Stimulated activated CD8-positive, alpha-beta memory T cell treated with anti-CD3 and anti-CD28 coated beads, Interleukin-7, amount 100 ng/mL, for 4 hours (primary cell): ENCODE data around the gene OR13C8.
"Not testable (repeated sequence)": the region's sequence is repeated elsewhere in the genome, so short reads cannot be mapped to it uniquely, and the experiment has no call there.

ENCODE experiments used
- DNase-seq, 2 donors: peaks; one replicate each; pipeline ENCODE4 v3.0.0-alpha.2; 2020; ENCODE audit warnings: low read depth in 2 of 2

OR13C8 gene

DNA sequence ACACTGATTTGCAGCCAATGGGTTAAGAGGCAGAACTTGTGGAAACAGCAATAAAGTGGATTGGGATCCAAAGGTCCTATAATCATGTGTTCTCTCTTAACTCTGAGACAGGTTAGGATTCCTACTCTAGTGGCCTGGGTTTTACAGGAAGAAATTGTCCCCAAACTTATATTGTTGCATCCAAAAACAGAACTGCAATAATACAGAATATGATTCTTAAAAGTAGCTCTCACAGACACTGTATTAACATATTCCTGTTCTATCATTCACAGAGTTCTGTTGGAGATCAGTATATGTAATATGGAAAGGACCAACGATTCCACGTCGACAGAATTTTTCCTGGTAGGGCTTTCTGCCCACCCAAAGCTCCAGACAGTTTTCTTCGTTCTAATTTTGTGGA, at the start of gene OR13C8:
TSS of gene OR13C8 (plus strand) at position 301 of the 400 bp plus-strand sequence. CDS start at position 301, 0 bp downstream.
- no peak for DNase-seq

DNA sequence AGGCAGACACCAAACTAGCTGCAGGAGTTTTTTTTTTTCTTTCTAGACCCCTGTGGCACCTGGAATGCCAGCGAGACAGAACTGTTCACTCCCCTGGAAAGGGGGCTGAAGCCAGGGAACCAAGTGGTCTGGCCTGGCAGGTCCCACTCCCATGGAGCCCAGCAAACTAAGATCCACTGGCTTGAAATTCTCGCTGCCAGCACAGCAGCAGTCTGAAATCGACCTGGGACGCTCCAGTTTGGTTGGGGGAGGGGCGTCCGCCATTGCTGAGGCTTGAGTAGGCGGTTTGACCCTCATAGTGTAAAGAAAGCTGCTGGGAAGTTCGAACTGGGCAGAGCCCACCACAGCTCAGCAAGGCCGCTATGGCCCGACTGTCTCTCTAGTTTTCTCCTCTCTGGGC, 48.7 kb upstream of the OR13C8 start:
- DNase-seq: not testable (repeated sequence)

- no peak for DNase-seq
Measured at GRCh38 chr9:104527109-104527508, 41.9 kb upstream of the OR13C8 start, which contains the start of gene OR13C4. OR13C4 (minus strand) TSS chr9:104527209; CDS start chr9:104527209, 0 bp downstream.

DNA sequence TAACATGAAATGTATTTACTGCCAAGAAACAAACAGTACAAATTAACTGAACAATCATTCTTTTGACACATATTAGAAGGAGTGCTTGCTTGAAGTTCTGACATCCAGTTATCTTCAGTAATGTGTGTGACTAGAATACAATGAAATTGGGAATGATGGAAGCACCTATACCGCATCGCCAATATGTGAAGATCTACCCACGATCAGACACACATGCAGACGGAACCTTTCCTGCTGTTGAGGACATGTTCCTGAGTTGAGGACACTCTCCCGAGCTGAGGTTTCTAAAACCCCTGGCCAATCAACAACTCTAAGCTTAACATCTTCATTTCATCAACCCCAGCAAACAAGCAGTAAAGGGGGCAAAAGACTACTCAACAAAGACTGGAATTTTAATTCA, 32.2 kb upstream of the OR13C8 start, which contains the start of gene OR13C3:
TSS of gene OR13C3 (minus strand) at position 101 of the 400 bp plus-strand sequence. CDS start 133 bp downstream, outside the sequence.
- no peak for DNase-seq

DNA sequence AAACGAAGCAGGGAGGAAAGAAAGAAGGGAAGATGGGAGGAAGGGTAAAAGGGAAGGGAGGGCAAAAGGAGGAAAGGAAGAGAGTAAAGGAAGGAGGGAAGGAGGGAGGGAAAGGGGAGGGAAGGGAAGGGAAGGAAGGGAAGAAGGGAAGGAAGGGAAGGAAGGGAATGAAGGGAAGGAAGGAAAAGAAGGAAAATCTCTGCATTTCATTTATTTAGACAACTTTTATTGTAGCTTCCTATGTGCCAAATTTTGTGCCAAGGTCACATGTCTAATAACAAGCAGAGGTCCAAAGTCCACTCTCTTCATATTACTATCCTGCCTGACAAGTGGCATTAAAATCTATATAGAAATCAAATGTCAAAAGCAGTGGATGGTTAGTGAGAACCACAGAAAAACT, 29.7 kb upstream of the OR13C8 start:
- no peak for DNase-seq

GRCh38 chr9:104544644-104545043, 24.3 kb upstream of the OR13C8 start:
- no peak for DNase-seq

GRCh38 chr9:104553261-104553660, 15.7 kb upstream of the OR13C8 start:
- no peak for DNase-seq

GRCh38 chr9:104555521-104555920, 13.4 kb upstream of the OR13C8 start:
- no peak for DNase-seq

- no peak for DNase-seq
Measured at GRCh38 chr9:104556830-104557634, 11.9 kb upstream of the OR13C8 start.

DNA sequence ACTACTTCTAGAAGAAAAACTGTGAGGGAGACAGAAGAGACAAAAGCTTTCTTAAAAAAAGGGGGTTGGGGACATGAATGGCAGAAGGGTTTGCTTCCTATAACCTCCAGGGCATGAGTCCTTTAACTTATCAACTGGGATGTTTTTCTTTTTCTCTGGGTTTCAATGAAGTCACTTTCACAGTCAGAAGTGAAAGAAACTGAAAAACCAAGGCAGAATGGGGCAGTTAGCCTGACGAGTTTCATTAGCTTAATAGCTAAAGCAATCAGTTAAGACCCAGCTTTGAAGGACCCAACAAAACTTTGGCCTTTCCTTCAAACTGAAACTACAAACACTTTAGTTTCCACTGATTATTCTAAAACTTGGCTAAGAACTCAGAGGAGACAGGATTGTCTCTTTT, 4.6 kb upstream of the OR13C8 start:
- DNase-seq: no peak

GRCh38 chr9:104572612-104573011, 3.6 kb downstream of the OR13C8 start:
- no peak for DNase-seq

DNA sequence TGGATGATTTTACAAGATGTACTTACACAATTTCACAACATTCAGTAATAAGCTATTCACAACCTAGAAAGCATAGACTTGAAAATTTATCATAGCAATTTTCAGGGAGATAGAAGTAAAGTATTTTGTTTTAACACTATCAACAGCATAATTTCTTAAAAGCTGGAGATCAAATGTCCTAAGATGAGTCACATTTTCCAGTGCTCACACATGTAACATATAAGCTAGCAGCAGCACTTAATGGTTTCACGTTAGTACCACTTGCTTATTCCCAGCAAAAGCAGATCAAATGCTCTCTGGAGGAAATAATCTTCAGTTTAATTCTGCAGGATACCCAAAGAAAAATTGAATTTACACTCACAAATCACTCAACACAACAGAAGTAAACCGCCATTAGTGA, 6.5 kb downstream of the OR13C8 start:
- no peak for DNase-seq

- no peak for DNase-seq
Measured at GRCh38 chr9:104577263-104577662, 8.3 kb downstream of the OR13C8 start.

- DNase-seq: no peak
Measured at GRCh38 chr9:104580562-104580961, 11.6 kb downstream of the OR13C8 start.

DNA sequence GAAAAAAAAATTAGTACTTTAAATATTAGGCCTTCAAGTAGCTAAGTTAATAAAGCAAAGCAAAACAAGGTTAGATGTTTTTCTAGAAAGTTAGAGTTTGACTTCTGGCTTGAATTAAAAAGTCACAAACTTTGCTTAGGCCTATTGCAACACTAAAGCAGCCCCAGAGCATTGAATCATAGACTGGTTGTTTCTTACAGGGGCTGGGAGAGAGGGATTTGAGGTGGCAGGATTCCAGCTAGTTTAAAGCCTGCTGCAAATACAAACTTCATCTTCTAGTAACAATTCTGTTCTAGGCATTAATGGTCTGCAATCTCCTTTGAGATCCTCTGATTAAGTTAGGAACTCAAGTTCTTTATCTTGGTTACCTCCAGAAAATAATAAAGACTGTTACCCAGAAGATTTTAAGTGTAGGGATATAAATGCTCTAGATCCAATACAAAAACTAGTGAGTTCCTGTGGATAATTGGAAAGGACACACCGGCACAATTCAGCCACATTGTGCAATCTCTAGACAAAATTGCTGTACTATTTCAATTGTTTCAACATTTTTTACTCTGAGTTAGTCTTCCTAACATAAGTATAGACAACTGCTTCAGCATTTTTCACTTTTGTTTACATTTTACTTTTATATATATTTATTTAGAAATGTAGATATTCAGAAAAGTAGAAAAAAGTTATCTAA, 17.7 kb downstream of the OR13C8 start:
- no peak for DNase-seq

DNA sequence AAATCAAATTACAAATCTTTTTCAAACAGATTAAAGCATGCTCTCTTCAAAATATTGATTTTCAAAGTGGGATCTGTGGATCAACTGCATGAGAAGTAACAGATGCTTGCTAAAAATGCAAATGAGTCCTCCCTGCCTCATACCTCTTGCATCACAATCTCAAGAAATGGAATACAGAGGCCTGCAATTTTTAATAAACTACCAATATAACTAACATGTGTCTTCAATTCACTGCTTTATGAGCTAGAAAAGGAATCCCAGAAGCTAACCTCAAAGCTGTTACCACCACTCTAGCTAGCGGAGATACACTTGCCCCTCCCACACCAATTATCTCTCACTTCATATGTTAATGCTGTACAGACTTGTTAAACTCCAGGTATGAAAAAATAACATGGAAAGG, 20.7 kb downstream of the OR13C8 start:
- DNase-seq: no peak

DNA sequence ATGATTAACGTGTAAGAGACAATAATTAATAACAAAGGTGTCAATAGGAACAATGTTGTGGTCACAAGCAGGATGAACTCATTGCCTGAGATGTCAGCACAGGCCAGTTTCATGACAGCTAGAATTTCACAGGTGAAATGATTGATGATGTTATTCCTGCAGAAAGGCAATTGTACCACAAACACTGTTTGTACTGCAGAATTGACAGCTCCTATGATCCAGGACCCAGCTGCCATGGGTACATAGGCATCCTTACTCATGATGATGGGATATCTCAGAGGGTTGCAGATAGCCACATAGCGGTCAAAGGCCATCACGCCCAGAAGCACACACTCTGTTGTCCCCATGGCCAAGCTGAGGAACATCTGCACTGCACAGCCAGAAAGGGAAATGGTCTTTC, 29.8 kb downstream of the OR13C8 start:
- DNase-seq: not testable (repeated sequence)

DNA sequence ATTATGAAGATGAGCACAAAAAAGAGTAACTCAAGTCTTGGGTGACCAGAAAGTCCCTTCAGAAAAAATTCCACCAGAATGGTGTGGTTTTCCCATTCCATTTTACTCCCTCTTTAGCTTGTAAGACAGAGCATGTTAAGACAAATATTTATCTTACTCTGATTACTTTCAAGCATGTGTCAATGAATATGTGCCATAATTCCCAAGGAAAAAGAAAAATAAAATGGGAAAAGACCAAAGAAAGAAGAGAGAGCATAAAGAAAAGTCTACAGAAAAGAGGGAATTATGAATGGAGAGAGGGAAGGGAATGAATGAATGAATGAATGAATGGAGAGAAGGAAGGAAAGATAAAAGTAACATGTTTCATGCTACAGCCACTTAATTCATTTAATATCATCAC, 30.3 kb downstream of the OR13C8 start, which contains the start of gene OR13C5:
TSS of gene OR13C5 (minus strand) at position 101 of the 400 bp plus-strand sequence. CDS start at position 101, 0 bp downstream.
- not testable (repeated sequence) for DNase-seq

GRCh38 chr9:104604801-104605200, 35.8 kb downstream of the OR13C8 start:
- no peak for DNase-seq

DNA sequence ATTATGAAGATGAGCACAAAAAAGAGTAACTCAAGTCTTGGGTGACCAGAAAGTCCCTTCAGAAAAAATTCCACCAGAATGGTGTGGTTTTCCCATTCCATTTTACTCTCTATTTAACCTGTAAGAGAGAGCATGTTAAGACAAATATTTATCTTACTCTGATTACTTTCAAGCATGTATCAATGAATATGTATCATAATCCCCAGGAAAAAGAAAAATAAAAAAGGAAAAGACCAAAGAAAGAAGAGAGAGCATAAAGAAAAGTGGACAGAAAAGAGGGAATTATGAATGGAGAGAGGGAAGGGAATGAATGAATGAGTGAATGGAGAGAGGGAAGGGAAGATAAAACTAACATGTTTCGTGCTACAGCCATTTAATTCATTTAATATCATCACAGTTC, 36.6 kb downstream of the OR13C8 start, which contains the start of gene OR13C2:
TSS of gene OR13C2 (minus strand) at position 101 of the 400 bp plus-strand sequence. CDS start at position 101, 0 bp downstream.
- DNase-seq: not testable (repeated sequence)

- DNase-seq: no peak
Measured at GRCh38 chr9:104606152-104606551, 37.2 kb downstream of the OR13C8 start.

DNA sequence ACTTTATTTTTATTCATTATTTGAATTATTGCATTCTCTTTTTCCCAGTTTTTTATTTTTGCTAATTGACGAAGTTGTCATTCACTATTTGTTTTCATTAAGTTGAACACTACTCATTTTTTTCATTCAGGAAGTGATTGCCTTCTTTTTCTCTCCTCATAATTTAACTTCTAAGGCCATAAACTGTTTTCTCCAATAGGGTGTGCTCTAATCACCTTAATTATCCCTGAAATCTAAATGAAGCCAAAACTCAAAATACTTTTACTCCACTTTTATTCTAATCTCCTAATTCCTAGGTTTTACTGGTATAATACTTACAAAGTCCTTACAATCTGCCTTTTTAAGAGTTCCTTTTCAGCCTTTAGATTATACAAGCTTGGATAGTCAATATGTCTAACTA, 39.4 kb downstream of the OR13C8 start:
- DNase-seq: no peak

DNA sequence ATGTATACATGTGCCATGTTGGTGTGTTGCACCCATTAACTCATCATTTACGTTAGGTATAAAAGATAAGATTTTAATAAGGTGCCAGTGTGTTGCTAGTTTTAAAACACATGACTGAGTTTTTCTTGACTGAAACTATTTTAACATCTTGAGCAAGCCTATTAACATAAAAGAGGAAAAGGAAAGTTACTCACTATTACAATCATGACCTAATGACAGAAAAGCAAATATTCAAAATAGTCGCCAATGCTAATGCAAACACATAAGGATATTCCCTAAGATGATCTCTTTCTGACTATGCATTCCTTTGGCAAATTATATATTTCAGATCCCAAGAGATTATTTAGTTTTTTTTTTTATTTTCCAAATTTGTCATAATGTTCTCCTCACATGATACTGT, 42.2 kb downstream of the OR13C8 start:
- DNase-seq: no peak
